Breast epithelium (tissue), 4 donors: ENCODE results near the gene ADGRB2. TPM values are rescaled to one million over a fixed set of nuclear protein-coding genes. Genes with fewer than 3 reads are reported as not detected.

ENCODE experiments used
- DNase-seq, 2 donors: peaks; one replicate each; pipeline ENCODE4 v3.0.0-alpha.2; 2019; ENCODE audit warnings: low spot score in 2 of 2
- H3K27ac ChIP-seq, 2 donors: fragments of 200-600 bp; sonication (generic) in 1 of 2; one replicate each; pipeline ENCODE4 v1.5.1; 2016 to 2019; ENCODE audit warnings: mild to moderate bottlenecking in 1 of 2
- H3K27me3 ChIP-seq, 2 donors: fragments of 200-600 bp; sonication (generic) in 1 of 2; one replicate each; pipeline versions ENCODE4 v1.5.1 to v1.6.0; 2017 to 2019; ENCODE audit warnings: control low read depth in 1 of 2, mild to moderate bottlenecking in 1 of 2
- H3K36me3 ChIP-seq: fragments of 200-600 bp; one replicate; pipeline ENCODE4 v1.5.1; 2019
- H3K4me1 ChIP-seq, 2 donors: fragments of 200-600 bp; sonication (generic); one replicate each; pipeline ENCODE4 v1.5.1; 2016 to 2019; ENCODE audit warnings: control low read depth in 1 of 2
- H3K4me3 ChIP-seq, 3 donors: fragments of 200-600 bp; sonication (generic); 1 replicate in 2 of 3; 2 replicates in 1 of 3; pipeline ENCODE4 v1.5.1; 2016 to 2019; ENCODE audit warnings: mild to moderate bottlenecking in 3 of 3, moderate library complexity in 2 of 3
- H3K9me3 ChIP-seq, 2 donors: fragments of 200-600 bp; sonication (generic) in 1 of 2; one replicate each; pipeline ENCODE4 v1.5.1; 2016 to 2019; ENCODE audit warnings: control low read depth in 1 of 2
- CTCF ChIP-seq, 3 donors: fragments of 450-650 bp; IDR thresholded peaks; one replicate each; pipeline ENCODE4 v1.5.1; 2016 to 2017; ENCODE audit warnings: antibody characterized with exemption in 3 of 3, mild to moderate bottlenecking in 3 of 3, moderate library complexity in 3 of 3
- POLR2A ChIP-seq: fragments of 450-650 bp; IDR thresholded peaks from one replicate; pipeline ENCODE4 v1.6.1; 2016; ENCODE audit warnings: antibody characterized with exemption, mild to moderate bottlenecking, moderate library complexity
- POLR2AphosphoS5 ChIP-seq, 3 donors: sonication (generic); formaldehyde crosslinking; IDR thresholded peaks; one replicate each; pipeline ENCODE4 v1.6.1; 2017; ENCODE audit warnings: antibody characterized with exemption in 3 of 3
- intact Hi-C: fragments of 100-400 bp; cut with DNase I; formaldehyde crosslinking; loops from one replicate; pipeline ENCODE4 v1.15.1; 2023; ENCODE audit warnings: low total_unique reads
- total RNA-seq, 3 donors: library from RNA; depleted of rRNA; stranded (reverse); fragments of >200 nt; gene quantifications; one replicate each; pipeline ENCODE4 v1.1.0, GENCODE V29; 2016

Gene ADGRB2
- total RNA-seq, 3 donors from 2014 or later: 1.3 to 4.9 (median 2.9) TPM

- Histone ChIP-seq H3K27ac (no peak overlapping the region), H3K27me3 (no peaks in the 10 kb centered on the region), H3K9me3 (no peaks in the 10 kb centered on the region), H3K4me1 (no peaks in the 10 kb centered on the region), H3K36me3 (no peaks in the 10 kb centered on the region), H3K4me3 (no peak overlapping the region)
- intact Hi-C loops: no loop called here
- TF ChIP-seq CTCF (IDR thresholded peaks at IDR 0.05): no peak
- no peak for TF ChIP-seq POLR2AphosphoS5 (IDR thresholded peaks at IDR 0.05)
- no peak for TF ChIP-seq POLR2A
- no peak for DNase-seq
Observed at GRCh38 chr1:31742462-31743212, 21.5 kb downstream of the ADGRB2 start.

GRCh38 chr1:31739346-31739745 is 24.8 kb downstream of the ADGRB2 start:
- no peak overlapping the region for H3K4me3 ChIP-seq
- intact Hi-C loops: no loop called here
- no peaks in the 10 kb centered on the region for H3K36me3 ChIP-seq
- DNase-seq: no peak
- no peak overlapping the region for H3K27ac ChIP-seq
- H3K9me3 ChIP-seq: no peaks in the 10 kb centered on the region
- H3K4me1 ChIP-seq: no peaks in the 10 kb centered on the region
- TF ChIP-seq CTCF (IDR thresholded peaks at IDR 0.05) (no peak), POLR2A (no peak), POLR2AphosphoS5 (IDR thresholded peaks at IDR 0.05) (no peak)
- H3K27me3 ChIP-seq: no peaks in the 10 kb centered on the region

- Histone ChIP-seq H3K4me3 (peak overlapping the region in 2 of 3 donors; percentile 24 to 43), H3K36me3 (no peaks in the 10 kb centered on the region), H3K4me1 (no peaks in the 10 kb centered on the region), H3K9me3 (no peaks in the 10 kb centered on the region), H3K27me3 (no peaks in the 10 kb centered on the region), H3K27ac (peak overlapping the region in 1 of 2 donors; percentile 19)
- TF ChIP-seq CTCF (IDR thresholded peaks at IDR 0.05) (no peak), POLR2A (no peak), POLR2AphosphoS5 (IDR thresholded peaks at IDR 0.05) (no peak)
- intact Hi-C loops: no loop called here
- DNase-seq: peak in 1 of 2 donors; percentile 61
Observed at GRCh38 chr1:31736675-31737074, 27.5 kb downstream of the ADGRB2 start.

- intact Hi-C loops: no loop called here
- no peak for DNase-seq
- Histone ChIP-seq H3K27me3 (no peaks in the 10 kb centered on the region), H3K27ac (no peak overlapping the region), H3K36me3 (no peaks in the 10 kb centered on the region), H3K9me3 (no peaks in the 10 kb centered on the region), H3K4me3 (no peak overlapping the region), H3K4me1 (no peaks in the 10 kb centered on the region)
- TF ChIP-seq POLR2A (no peak), CTCF (IDR thresholded peaks at IDR 0.05) (no peak), POLR2AphosphoS5 (IDR thresholded peaks at IDR 0.05) (no peak)
Observed at GRCh38 chr1:31735571-31735970, 28.6 kb downstream of the ADGRB2 start.

- Histone ChIP-seq H3K4me1 (no peaks in the 10 kb centered on the region), H3K27ac (no peak overlapping the region), H3K27me3 (no peaks in the 10 kb centered on the region), H3K4me3 (no peak overlapping the region), H3K9me3 (no peaks in the 10 kb centered on the region), H3K36me3 (no peaks in the 10 kb centered on the region)
- TF ChIP-seq POLR2A: no peak
- TF ChIP-seq CTCF (IDR thresholded peaks at IDR 0.05): no peak
- no peak for TF ChIP-seq POLR2AphosphoS5 (IDR thresholded peaks at IDR 0.05)
- intact Hi-C loops: no loop called here
- no peak for DNase-seq
Observed at GRCh38 chr1:31734582-31735107, 29.5 kb downstream of the ADGRB2 start.
